AG04450 (cell line): ENCODE results near the gene SLC1A2. TPM values are rescaled to one million over a fixed set of nuclear protein-coding genes. Genes with fewer than 3 reads are reported as not detected.

Source experiments
- CTCF ChIA-PET: fragments of 300-600, 350-600 bp; formaldehyde crosslinking; extraction: SDS; loops from one replicate; lab custom pipeline; 2022; ENCODE audit warnings: antibody characterized with exemption, inconsistent platforms; lab: Charles Lee
- POLR2A ChIA-PET: fragments of 350-600 bp; formaldehyde crosslinking; extraction: SDS; loops from one replicate; lab custom pipeline; 2021; ENCODE audit warnings: antibody characterized with exemption, inconsistent platforms; lab: Yijun Ruan, JAX
- DNase-seq: peaks from one replicate; pipeline ENCODE4 v3.0.0-alpha.2; 2011; ENCODE audit warnings: low read depth, low spot score
- H3K27ac ChIP-seq: one replicate; pipeline ENCODE4 v1.5.1; 2012; ENCODE audit warnings: low read depth, low read length, control low read depth
- H3K27me3 ChIP-seq: one replicate; pipeline ENCODE4 v1.6.0; 2012; ENCODE audit warnings: low read length; ENCODE audit not compliant: control insufficient read depth, insufficient read depth
- H3K4me3 ChIP-seq: 2 replicates; pipeline ENCODE4 v1.5.1; 2011; ENCODE audit warnings: mild to moderate bottlenecking, low read depth, low read length, control low read depth
- H3K9me3 ChIP-seq: 2 replicates; pipeline ENCODE4 v1.5.1; 2012; ENCODE audit warnings: low read length; ENCODE audit not compliant: control insufficient read depth, insufficient read depth
- polyA plus RNA-seq: library from polyadenylated mRNA; depleted of rRNA; stranded (reverse); fragments of >200 nt; gene quantifications from 2 replicates; pipeline ENCODE4 v1.2.3, GENCODE V29; 2011
- TF ChIP-seq, protein P1 (sequence below): IDR thresholded peaks from 2 replicates; pipeline ENCODE4 v1.5.1; 2011; ENCODE audit warnings: low read depth, low read length, control low read depth, inconsistent platforms

SLC1A2 gene
- polyA plus RNA-seq, 1 experiment: 1.1 TPM

DNA sequence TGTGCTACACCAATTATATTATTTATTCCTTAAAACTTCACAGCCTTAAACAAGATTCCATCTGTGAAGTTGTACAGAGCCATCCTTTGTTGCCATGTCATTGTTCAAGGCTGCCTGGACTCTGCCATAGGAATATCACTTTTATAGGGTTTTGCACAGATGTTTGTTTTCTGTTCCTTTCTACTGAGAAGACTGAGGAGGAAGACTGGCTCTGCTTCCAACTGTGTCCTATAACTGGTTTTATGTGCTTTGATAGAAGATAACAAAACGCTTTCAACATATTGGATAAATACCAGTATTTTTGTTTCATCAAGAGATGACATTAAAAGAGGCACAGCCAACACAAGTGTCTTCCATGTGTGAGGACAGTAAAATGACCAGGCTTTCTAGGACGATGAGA, 159.8 kb downstream of the SLC1A2 start:
- CTCF ChIA-PET: no interaction called here
- POLR2A ChIA-PET: no interaction called here

DNA sequence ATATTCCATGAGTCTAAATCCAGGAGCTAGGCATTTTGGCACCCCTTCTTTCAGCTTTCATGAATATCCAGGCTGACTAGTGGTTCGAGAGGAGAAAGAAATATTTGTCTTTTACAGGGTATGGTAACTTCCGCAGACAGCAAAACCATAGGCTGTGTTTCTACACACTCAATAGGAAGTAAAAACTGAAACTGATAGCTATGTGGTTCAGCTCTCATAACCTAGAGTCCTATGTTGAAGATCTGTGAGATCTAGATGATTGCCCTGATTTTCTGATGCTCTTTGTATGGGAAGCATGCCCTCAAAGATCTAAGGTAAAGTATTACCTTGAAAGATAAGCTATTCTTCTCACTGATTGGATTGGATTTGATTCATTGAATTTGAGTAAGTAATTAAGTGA, 162.1 kb downstream of the SLC1A2 start:
- no peak overlapping the region for H3K27ac ChIP-seq
- DNase-seq: no peak
- TF ChIP-seq, protein P1, sequence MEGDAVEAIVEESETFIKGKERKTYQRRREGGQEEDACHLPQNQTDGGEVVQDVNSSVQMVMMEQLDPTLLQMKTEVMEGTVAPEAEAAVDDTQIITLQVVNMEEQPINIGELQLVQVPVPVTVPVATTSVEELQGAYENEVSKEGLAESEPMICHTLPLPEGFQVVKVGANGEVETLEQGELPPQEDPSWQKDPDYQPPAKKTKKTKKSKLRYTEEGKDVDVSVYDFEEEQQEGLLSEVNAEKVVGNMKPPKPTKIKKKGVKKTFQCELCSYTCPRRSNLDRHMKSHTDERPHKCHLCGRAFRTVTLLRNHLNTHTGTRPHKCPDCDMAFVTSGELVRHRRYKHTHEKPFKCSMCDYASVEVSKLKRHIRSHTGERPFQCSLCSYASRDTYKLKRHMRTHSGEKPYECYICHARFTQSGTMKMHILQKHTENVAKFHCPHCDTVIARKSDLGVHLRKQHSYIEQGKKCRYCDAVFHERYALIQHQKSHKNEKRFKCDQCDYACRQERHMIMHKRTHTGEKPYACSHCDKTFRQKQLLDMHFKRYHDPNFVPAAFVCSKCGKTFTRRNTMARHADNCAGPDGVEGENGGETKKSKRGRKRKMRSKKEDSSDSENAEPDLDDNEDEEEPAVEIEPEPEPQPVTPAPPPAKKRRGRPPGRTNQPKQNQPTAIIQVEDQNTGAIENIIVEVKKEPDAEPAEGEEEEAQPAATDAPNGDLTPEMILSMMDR: no peak
- ChIA-PET CTCF (interaction anchor here (0.7 to 1.0 kb wide), 2 partner anchors 20 to 134 kb away, joined by 3 read pairs; no protein-coding TSS in a partner anchor), POLR2A (no interaction called here)
- no peaks in the 10 kb centered on the region for H3K9me3 ChIP-seq
- H3K27me3 ChIP-seq: no peaks in the 10 kb centered on the region
- no peak overlapping the region for H3K4me3 ChIP-seq

More for the DNA sequence above, 159.8 kb downstream of the SLC1A2 start:
- Histone ChIP-seq H3K4me3 (no peak overlapping the region), H3K27ac (no peak overlapping the region), H3K9me3 (no peaks in the 10 kb centered on the region), H3K27me3 (no peaks in the 10 kb centered on the region)
- no peak for DNase-seq
- TF ChIP-seq, protein P1: no peak

DNA sequence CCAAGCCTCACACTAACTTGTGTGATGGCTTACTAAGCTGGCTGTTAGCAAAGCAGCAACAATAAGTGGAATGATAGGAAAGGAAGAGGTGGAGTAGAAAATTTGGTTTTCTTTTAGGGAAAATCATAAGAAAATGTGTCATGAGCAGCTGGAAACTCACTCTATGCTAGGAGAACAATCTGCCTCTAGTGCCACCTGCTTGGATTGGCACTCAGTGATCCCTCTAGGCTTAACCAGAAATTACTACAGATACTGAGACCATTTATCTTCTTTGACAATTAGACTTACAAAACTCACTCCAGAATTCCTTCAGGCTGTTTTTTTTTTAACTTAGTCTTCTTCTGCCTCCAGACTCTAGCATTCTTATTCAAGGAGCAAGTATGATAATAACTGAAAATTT, 163.1 kb downstream of the SLC1A2 start:
- Histone ChIP-seq H3K27me3 (no peaks in the 10 kb centered on the region), H3K4me3 (no peak overlapping the region), H3K9me3 (no peaks in the 10 kb centered on the region), H3K27ac (no peak overlapping the region)
- POLR2A ChIA-PET: no interaction called here
- CTCF ChIA-PET: no interaction called here
- TF ChIP-seq, protein P1: no peak
- no peak for DNase-seq

DNA sequence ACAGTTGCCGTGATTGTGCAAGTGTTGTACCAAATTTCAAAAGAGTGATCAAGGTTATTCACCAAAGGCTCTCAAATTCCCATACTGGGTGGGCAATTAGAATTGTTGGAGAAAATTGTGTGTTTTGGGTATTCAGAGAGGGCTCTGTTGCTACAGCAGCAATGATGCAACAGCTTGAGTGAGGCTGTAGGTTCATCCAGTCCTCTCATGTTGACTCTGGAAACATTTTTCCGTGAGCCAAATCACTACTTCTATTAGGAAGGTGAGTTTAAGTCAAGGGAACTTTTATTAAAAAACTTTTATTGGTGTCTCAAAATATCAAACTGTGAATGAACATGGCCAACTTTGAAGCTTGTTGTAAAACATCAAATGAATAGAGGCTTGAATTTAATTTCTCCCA, 163.8 kb downstream of the SLC1A2 start:
- no peaks in the 10 kb centered on the region for H3K27me3 ChIP-seq
- no peak for DNase-seq
- ChIA-PET POLR2A (no interaction called here), CTCF (no interaction called here)
- TF ChIP-seq, protein P1: no peak
- no peak overlapping the region for H3K27ac ChIP-seq
- H3K4me3 ChIP-seq: no peak overlapping the region
- no peaks in the 10 kb centered on the region for H3K9me3 ChIP-seq

DNA sequence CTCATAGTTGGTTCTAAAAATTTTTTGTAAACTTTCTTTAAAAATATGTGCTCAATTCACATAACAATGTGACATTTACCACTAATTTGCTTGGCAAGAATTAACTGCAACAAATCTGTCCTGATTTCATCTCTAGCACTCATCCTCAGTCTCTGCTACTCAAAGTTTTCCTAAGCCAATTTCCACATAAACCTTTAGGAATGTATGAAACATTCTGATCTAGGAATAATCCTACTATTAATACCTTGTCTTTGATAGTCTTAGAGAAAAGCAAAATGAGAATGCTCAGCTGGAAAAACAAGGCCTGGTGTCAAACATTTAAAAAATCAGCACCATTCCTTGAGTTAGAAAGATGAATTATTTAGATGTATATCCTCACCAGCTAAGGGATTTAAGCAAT, 166.1 kb downstream of the SLC1A2 start:
- POLR2A ChIA-PET: no interaction called here
- H3K27me3 ChIP-seq: no peaks in the 10 kb centered on the region
- CTCF ChIA-PET: no interaction called here
- TF ChIP-seq, protein P1: no peak
- DNase-seq: no peak
- H3K4me3 ChIP-seq: no peak overlapping the region
- peaks cover 4% of the 10 kb centered on the region; the same call in 1 of the 2 replicates for H3K9me3 ChIP-seq
- H3K27ac ChIP-seq: no peak overlapping the region
